IPS-NIHi7 (cell line): ENCODE data around the gene RTP5.
A peak's percentile ranks its signal among the peaks of the same experiment; 100 is the strongest.
"Not testable (repeated sequence)": the region's sequence is repeated elsewhere in the genome, so short reads cannot be mapped to it uniquely, and the experiment has no call there.

Source experiments
- DNase-seq: peaks from one replicate; pipeline ENCODE4 v3.0.0; 2012; ENCODE audit warnings: mixed read lengths; ENCODE audit errors: extremely low spot score

Gene RTP5

DNA sequence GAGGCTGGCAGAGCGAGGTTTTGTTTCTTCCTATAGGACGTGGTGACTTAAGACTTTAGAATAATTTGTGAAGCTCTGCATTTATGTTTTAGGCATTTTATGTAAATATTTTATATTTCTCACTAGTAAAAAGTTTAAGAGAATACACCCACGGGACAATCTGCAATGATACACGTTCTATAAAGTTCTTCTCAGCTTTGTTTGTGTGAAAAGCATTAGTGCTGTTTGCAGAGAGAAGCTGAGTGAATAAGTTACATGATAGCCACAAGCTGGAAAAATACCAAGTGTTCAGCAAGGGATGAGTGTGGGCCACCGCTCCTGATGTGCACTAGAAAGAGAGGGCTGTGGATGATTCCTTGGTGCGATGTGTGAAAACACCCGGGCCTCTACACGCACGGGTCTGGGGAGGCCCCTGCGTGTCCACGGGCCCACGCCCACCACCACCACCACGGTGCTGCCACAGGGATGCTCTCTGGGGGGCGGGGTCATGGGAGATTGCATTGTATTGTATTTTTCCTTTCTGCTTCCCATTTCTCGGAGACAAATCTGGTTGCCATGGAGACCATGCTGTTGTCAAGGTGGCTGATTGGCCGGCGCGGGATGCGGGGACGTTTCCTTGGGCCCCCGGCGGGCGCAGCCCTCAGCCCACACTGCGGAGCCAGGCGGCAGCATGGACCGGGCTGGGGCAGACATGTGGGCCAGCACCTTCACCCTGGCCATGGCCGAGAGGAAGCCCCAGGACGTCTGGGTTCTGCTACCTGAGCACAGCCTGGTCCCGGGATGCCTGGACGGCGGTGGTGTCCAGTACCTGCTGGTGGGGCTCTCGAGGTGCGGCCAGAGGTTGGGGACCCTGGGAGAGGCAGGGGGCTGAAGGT lies at the start of gene RTP5:
TSS of gene RTP5 (plus strand) at position 643 of the 875 bp plus-strand sequence. CDS start at position 671, 28 bp downstream.
- DNase-seq = no peak

DNA sequence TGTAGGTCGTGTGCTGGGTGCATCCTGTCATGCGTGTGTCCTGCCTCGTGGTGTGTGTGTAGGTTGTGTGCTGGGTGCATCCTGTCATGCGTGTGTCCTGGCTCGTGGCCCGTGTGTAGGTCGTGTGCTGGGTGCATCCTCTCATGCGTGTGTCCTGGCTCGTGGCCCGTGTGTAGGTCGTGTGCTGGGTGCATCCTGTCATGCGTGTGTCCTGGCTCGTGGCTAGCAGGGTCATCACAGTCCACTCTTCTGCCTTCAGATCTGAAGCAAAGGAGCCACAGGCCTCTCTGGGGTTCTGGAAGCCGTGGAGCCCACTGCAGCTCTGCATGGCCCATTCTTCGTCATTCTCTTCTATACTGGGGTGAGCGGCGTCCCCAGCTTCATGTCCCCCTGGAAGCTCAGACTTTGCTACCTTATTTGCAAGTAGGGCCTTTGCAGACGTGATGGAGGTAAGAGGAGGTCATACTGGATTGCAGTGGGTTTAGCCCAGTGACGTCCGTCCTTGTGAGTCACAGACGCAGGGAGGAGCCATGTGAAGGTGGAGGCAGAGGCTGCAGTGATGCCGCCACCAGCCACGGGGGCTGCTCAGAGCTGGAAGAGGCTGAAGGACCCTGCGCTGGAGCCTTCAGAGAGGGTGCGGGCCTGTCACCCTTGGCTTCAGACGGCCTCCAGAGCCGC lies 49.4 kb upstream of the RTP5 start:
- not testable (repeated sequence) for DNase-seq

DNA sequence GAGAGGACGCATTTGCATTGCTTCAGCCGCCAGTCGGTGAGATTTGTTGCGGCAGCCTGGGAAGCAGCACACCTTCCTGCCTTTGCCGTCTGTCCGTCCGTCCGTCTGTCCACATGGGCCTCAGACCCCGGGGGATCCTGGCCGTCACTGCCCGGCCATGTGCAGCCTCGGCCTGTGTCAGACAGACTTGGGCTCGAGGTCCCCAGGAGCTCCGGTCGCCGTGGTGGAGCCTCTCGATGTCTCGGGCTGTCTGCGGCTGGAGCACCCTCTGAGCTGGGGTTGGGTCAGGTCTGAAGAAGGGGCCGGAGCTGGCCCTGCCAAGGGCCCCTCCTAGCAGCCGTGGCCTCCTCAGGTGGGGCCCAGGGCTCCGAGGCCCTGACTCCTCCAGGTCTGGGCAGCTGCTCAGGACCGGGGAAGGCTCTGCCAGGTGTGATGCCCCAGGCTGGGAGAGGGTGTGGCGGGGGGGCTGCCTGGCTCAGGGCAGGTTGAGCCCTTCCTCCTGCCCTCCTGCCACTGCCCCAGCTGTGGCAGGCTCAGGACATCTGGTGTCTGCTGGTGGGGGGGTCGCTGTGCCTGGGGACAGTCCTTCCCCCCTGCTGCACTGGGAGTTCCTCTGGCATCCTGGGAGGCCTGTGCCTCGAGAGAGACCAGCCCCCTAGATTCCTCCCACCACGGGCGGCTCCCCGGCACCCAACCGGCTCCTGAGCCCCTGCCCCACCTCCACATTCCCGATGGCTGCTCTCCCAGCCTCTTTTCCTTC lies 48.7 kb upstream of the RTP5 start:
- no peak for DNase-seq

DNA sequence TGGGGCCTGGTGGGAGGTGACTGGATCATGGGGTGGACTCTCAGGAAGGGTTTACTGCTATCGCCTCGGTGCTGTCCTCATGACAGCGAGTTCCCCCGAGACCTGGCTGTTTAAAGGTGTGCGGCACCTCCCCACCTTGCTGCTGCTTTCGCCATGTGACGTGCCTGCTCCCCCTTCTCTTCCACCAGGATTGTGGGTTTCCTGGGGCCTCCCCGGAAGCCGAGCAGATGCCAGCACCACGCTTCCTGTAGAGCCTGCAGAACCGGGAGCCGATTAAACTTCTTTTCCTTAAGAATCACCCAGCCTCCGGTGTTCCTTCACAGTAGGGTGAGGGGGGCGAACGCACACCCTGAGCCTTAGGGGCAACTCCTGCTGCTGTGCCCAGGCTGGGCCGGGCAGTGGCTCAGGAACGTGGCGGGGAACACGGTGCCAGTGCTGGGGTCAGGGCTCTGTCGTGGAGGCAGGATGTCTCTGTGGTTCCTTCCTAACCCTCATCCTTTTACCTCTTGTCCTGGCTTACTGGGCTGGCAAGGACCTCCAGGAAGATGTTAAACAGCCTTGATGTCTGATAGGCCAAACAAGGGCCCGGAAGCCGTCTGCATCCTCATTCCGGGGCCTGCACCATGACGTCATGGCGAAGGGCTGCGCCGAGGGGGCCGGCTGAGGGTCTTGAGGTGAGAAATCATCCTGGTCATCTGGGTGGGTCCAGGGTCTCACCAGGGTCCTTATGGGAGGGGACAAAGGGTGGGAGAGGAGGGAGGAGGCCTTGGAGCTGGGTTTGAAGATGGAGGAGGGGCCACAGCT lies 47.9 kb upstream of the RTP5 start:
- no peak for DNase-seq

DNA sequence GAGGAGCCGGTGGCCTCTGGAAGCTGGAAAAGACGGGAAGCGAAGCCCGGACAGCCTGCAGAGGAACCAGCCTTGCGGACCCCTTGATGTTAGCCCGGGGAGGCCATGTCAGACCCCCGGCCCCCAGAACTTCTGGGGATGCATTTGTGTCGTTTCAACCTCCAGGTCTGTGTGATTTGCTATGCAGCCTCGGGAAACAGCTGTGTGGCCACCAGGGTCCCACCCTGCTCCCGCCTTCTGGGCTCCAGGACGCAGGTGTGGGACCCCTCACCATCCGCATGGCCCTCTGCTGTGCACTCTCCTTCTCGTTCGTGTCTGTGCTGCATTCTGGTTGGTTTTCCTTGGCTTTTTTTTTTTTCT lies 47.3 kb upstream of the RTP5 start:
- no peak for DNase-seq

DNA sequence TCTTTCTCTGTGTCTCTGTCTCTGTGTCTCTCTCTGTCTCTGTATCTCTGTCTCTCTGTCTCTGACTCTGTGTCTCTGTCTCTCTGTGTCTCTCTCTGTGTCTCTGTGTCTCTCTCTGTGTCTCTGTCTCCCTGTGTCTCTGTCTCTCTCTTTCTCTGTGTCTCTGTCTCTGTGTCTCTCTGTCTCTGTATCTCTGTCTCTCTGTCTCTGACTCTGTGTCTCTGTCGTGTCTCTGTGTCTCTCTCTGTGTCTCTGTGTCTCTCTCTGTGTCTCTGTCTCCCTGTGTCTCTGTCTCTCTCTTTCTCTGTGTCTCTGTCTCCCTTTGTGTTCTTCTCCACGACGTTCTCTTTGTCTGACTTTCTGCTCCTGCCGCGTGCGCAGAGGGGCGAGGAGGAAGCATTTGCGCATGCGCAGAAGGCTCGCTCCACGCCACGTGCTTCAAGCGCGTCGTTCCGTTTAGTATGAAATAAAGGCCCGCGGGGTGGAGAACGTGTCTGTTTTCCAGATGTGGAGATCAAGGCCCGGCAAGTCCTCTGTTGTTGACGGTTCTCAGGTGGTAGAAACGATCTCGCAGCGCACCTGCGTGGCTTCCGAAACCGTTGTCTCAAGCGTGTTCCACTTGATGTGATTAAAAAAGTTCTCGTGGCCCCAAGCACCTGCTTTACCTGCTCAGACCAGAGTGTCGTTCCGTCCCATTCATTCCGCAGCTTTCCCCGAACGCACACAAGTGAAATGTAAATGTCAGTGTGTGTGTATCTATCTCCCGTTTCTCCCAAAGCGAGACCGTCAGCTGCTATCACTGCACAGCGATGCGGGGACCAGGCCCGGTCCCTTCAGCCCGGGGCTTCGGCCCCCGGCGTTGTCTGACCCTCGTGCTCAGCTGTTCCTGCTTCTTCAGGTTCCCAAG lies 45.7 kb upstream of the RTP5 start:
- DNase-seq = not testable (repeated sequence)

DNA sequence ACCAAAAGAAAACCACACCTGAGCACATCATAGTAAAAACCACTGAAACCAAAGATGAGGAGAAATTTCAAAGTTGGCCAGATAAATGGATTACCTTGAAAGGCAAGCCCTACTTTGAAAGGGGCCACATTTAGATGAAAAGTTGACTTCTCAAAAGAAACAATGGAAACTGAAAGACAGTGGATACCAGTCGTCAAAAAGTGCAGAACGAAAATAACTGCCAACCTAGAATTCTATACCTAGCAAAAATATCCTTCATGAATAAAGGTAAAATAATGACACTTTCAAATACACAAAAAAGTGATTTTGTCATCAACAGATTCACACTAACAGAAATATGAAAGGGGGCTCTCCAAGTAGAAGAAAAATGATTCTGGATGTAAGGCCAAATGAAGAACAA lies 42.1 kb upstream of the RTP5 start:
- no peak for DNase-seq

DNA sequence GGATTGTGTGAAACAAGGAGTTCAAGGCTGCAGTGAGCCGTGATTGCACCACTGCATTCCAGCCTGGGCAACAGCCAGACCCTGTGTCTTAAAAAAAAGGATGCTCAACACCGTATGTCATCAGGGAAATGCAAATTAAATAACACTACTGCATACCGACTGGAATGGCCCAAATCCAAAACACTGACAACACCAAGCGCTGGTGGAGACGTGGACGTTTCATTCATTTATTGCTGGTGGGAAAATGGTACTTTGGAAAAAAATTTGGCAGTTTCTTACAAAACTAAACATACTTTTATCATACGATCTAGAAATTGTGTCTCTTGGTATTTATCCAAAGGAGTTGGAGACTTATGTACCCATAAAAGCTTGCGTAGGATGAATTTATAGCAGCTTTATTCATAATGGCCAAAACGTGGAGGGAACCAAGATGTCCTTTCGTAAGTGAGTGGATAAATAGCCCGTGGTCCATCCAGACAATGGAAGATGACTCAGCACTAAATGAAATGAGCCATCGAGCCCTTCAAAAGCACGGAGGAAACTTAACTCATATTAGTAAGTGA lies 36.3 kb upstream of the RTP5 start:
- DNase-seq = no peak

DNA sequence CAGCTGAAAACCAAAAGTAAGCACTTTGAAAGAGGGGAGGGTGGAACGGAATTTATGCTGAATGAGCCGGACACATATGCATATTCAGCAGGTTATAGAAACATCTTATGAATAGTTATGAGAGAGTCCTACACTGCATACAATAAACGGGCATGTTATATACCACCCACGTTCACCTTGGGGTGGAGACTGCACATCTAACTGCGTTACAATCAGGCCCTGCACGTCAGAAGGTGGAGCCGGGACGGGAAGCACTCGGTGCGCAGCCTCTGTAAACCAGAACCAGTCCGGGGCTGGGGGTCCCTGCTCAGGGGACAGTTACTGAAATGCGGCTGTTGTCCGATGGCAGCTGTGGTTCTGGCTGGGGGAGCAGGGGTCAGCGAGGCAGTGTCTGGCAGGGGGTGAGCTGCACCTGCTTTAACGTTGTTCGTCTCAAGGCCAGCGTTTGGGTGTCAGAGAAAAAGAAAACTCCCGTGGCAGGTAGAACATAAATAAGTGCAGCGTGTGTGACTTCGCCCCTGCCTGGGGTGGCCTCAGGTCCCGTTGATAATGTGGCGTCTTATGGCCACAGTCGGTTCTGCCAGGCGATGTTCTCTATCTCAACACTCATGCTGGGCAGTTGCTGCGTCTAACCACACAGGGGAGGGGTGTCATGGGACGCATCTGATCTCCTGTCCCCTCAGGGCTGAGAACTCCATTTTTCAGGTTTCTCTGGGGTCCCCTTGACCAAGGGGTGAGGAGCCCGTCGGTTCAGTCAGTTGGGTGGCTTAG lies 35.6 kb upstream of the RTP5 start:
- DNase-seq = not testable (repeated sequence)

DNA sequence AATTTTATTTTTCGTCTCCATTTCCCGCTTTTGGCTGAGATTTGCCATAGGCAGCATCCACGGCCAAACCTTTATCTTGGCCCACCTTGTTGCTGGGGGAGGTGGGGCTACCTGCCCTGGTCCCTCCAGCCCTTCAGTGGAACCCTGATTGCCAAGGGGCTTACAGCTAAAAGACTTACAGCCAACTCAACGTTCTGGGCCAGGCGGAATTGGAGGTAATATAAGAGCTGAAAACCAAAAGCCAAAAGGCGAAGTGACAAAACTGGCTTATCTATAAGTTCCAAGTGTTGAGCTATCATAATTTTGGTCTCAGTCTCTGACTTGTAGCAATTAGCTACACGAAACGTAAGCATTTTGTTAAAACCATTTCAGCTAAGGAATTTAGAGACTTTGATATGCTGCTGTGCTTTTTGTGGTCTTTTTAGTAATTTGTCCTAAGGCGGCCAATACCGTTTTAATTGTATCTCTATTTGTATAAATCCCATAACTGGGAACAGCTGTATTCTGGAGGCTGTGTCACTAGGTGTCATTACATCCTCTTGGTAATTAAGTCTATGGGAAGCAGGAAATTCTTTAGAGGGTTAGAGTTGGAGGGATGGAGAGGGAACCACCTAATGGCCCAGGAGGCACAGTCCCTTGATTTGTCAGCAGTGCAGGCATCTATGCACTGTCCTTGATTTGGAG lies 34.9 kb upstream of the RTP5 start:
- DNase-seq = no peak

DNA sequence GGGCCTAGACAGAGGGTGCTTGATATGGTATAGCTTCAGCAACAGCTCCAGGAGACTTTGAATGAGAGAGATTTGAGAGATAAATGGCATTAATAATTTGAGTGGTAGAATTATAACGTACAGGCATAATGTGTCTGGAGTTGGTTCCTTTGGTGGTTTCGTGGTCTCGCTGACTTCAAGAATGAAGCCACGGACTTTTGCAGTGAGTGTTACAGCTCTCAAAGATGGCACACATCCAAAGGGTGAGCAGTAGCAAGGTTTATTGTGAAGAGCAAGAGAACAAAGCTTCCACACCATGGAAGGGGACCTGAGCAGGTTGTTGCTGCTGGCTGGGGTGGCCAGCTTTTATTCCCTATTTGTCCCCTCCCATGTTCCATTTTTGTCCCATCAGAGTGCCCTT lies 33.9 kb upstream of the RTP5 start:
- DNase-seq = no peak

DNA sequence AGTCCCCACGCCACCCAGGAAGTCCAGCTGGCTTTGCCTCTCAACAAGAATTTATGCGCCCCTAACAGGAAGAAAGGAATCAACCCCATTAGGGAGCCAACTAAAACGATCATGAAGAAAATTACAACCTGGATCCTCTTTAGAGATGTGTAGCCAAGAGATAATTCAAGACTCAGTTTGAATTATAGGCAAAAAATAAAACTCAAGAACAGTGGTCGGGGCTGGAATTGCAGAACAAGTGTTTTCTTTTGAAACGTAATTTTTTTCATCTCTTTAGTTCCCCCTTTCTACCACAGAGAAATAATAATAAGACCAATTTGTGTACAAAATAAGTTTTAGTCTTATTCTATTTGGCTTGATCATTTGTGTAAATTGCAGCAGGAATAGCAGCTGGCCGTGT lies 33.2 kb upstream of the RTP5 start:
- DNase-seq = no peak

DNA sequence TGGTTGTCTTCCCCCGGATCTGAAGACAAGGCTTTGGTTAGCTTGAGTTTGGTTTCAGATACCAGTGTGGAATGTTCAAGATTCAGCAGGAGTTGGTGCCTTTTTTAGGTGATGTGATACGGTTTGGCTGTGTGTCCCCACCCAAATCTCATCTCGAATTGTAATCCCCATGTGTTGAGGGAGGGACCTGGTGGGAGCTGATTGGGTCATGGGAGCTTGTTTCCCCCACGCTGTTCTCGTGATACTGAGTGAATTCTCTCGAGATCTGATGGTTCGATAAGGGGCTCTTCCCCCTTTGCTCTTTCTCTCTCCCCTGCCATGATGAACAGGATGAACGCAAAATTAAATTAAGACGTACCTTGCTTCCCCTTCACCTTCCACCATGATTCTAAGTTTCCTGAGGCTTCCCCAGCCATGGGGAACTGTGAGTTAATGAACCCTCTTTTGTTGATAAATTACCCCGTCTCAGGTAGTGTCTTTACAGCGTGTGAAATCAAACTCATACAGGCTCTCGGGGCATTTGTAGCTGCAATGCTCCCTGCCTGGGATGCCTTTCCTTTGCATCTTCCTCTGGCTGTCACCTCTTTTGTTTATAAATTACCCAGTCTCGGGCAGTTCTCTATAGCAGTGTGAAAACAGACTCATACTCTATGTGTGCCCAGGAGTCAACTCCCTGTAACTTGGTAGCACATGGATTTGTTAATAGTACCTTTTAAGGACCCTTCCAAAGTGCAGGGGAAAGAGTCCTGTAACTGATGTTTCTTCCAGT lies 32.1 kb upstream of the RTP5 start:
- DNase-seq = no peak

DNA sequence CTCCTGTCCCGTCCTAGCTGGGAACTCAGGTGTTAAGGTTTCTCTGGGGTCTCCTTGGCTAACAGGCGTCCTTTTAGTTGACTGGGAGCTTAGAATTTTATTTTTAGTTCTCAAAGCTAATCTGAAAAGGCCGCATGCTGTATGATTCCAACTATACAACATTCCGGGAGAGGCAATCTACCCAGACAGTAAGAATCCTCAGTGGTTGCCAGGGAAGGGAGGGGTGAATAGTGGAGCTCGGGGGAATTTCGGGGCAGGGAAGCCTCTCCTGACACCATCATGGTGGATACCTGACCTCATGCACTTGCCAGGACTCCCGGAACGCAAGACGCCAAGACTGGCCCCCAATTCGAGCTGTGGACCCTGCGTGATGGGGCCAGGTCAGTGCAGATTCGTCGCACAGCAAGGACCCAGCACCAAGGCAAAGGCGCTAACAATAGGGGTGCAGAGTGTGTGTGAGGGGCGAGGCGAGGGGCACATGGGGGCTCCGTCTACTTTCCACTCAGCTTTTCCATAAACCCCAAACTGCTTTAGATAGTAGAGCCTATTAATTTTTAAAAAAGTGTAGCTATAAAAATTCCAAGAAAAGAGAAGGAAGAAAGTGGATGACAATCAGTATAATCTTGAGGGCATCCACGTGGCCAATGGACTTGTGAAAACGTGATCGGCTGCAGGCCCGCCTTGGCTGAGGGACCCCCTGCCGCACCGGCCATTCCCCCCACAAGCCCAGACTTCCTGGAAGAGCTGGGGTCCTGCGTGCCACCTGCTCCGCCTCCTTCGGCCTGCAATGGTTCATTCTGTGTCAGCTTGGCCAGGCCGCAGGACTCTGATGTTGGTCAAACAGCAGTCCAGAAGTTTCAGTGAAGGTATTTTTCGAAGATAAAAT lies 28.1 kb upstream of the RTP5 start:
- peak; percentile 12 for DNase-seq

DNA sequence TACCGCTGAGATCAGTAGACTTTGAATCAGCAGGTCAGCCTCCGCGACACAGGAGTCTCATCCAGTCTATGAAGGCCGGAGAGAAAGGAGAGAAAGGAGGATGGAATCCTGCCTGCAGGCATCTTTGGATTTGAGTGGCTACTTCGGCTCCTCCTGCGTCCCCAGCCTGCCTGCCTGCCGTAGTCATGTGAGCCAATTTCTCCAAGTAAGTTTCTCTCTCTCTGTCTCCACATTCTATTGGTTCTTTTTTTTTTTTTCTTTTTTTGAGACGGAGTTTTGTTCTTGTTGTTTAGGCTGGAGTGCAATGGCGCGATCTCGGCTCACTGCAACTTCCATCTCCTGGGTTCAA lies 27.5 kb upstream of the RTP5 start:
- peak; percentile 15 for DNase-seq

DNA sequence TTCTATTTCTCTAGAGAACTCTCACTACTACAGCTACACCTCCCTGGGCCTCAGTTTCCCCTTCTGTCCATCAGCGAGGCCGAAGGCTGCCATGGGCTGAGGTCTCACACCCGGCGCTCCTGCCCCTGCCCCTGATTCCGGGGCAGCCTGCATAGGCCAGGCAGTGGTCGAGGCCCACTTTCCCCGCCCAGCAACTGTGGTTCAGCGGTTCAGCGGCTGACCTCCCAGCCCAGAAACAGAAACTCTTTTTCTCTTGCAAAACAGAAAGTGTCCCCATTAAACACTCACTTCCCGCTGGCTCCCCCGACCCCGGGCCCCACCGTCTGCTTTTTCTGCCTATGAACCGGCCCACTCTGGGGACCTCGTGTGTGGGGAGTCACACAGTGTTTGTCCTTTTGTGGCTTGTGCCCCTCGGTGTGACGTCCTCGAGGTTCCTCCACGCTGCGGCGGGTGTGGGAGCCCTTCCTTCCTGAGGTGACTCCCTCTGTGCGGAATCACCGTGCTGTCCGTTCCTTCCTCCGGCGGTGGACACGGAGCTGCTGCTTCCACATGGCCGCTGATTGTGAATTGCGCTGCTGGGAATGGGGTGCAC lies 26.8 kb upstream of the RTP5 start:
- DNase-seq = peak; percentile 23
